GM21381 (cell line): Measurements from ENCODE around the gene CA11.
"Not testable (repeated sequence)": the region's sequence is repeated elsewhere in the genome, so short reads cannot be mapped to it uniquely, and the experiment has no call there.

Experiments used
- ATAC-seq: cut with Tn5 transposase; IDR thresholded peaks from one replicate; pipeline ENCODE4 v1.9.1; 2021; ENCODE audit warnings: mild to moderate bottlenecking, moderate library complexity; ENCODE audit not compliant: unreplicated experiment

CA11 gene

GRCh38 chr19:48670699-48671445, 24.9 kb upstream of the CA11 start:
- no peak for ATAC-seq

DNA sequence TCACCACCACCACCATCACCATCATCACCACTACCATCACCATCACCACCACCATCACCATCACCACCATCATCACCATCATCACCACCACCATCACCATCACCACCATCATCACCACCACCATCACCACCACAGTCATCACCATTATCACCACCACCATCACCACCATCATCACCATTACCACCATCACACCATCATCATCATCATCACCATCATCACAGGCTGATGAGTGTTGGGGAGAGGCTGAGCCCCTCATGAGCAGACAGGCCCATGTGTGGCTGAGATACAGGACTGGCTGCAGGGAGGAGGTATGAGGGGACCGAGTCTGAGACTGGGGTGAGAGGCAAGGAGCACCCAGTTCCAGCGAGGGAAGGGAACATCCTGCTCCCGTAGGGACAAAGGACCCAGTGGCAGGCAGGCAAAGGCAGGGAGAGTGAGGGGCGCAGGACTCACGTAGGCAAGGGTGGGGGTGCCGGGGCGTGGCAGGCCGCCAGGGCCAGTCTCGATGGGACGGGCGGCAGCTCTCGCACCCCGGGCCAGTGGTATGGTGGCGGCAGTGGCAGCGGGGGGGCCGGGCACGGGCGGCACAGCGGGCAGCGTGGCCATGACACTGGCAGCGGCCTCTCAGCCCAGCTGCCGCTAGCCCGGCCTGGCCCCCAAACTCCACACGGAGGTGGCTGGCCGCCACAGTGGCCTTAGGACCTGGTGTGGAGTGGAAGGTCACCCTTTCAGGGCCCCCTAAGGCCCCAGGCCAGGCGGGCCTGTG, 24.1 kb upstream of the CA11 start:
- no peak for ATAC-seq

DNA sequence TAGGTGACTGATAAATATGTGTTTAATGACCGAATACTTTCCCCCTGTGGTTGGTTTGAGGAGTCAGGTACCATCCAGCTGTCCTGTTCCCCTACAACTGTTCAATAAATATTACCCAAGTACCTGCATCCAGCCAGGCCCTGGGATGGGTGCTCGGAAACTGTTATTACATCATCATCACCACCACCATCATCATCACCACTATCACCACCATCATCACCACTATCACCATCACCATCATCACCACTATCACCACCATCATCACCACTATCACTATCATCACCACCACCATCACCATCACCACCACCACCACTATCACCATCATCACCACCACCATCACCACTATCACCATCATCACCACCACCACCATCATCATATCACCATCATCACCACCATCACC, 22.8 kb upstream of the CA11 start:
- ATAC-seq = no peak

GRCh38 chr19:48668332-48668731, 22.3 kb upstream of the CA11 start:
- no peak for ATAC-seq

DNA sequence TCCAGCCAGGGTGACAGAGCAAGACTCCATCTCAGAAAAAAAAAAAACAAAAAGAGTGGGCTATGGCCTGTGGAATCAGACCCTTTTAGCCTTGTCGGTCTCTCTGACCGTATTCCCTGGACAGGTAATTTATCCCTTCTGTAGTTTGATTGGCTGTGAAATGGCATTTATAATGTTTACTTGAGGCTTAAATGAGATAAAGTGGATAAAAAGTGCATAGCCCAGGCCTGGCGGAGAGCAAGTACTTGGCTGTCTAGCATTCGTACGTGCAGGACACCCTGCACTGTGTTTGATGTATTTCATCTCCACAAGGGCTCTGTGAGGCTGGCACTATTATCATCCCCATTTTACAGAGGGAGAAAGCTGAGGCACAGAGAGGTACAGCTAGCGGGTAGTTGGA, 19.8 kb upstream of the CA11 start:
- no peak for ATAC-seq

- ATAC-seq = no peak
These were observed 18.5 kb upstream of the CA11 start for GRCh38 chr19:48664476-48664875.

GRCh38 chr19:48663667-48664066, 17.7 kb upstream of the CA11 start:
- no peak for ATAC-seq

- no peak for ATAC-seq
These were observed 15.7 kb upstream of the CA11 start for GRCh38 chr19:48661711-48662090.

- ATAC-seq = peak; percentile 87
These were observed 15.1 kb upstream of the CA11 start for GRCh38 chr19:48660852-48661710.

- ATAC-seq = no peak
These were observed 13.8 kb upstream of the CA11 start for GRCh38 chr19:48659768-48660167.

DNA sequence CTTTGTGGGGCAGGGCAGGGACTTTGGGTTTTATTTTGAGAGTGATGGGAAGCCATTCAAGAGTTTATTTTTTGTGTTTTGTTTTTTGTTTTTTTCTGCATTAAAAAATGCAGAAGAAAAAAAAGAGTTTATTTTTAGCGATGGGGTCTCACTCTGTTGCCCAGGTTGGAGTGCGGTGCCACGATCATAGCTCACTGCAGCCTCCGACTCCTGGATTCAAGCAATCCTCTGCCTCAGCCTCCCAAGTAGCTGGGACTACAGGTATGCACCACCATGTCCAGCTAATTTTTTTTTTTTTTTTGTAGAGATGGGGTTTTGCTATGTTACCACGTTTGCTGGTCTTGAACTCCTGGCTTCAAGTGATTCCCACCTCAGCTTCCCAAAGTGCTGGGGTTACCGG, 12.5 kb upstream of the CA11 start:
- ATAC-seq = no peak

GRCh38 chr19:48657828-48658227, 11.8 kb upstream of the CA11 start:
- not testable (repeated sequence) for ATAC-seq

DNA sequence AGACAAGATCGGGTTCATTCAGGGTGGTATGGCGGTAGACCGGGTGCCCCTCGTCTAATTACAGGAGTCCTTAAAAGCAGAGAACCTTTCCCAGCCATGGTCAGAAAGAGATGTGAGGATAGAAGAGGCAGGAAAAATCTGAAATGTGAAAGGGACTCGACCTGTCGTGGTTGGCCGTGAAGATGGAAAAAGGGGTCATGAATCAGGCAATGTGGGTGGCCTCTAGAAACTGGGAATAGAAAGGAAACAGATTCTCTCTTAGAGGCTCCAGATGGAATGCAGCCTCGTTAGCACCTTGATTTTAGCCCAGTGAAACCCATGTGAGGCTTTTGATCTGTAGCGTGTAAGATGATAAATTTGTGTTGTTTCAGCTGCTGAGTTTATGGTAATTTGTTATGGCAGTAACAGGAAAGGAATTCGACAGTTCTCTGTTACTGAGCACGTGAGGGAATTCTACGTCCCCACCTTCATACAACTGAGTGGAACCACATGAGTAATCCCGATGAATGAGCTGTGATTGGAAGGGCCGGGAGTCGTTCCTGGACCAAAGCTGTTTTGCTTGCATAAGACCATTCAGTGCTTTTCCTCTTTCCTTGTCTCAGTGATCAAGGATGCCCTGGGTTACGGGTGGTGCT, 11.0 kb upstream of the CA11 start:
- ATAC-seq = no peak

GRCh38 chr19:48654299-48655059, 8.5 kb upstream of the CA11 start:
- no peak for ATAC-seq

DNA sequence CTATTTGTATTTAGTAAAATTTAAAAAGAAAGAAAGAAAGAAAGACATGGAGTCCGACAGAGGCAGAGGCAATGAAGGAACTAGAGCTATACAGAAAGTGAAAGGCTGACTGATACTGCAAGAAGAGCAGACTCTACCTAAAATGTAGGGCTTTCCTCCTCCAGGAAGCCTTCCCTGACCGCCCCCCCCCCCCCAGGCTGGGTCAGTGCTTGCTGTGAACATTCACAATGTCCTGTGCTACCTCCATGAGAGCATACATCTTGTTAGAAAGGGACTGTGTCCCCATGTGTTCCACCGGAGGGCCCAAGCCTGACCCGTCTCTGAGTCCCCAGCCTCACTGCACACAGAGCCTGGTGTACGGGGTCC, 5.7 kb upstream of the CA11 start:
- ATAC-seq = no peak

DNA sequence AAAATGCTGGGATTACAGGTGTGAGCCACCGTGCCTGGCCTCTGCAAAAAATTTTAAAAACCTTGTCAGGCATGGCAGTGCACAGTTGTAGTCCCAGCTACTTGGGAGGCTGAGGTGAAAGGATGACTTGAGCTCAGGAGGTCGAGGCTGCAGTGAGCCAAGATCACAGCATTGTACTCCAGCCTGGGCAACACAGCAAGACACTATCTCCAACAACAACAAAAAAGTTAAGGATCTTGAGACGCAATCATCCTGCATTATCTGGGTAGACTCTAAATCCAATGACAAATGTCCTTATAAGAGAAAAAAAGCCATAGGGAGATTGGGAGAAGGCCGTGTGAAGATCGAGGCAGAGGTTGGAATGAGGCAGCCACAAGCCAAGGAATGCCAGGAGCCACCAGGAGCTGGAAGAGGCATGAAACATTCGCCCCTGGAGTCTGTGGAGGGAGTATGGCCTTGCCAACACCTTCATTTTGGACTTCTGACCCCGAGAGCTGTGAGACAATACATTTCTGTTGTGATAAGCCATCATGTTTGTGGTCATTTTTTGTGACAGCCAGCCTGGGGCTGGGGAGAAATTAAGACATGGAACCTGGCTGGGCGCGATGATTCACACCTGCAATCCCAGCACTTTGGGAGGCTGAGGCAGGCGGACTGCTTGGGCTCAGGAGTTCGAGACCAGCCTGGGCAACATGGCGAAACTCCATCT, 5.1 kb upstream of the CA11 start:
- ATAC-seq = no peak

DNA sequence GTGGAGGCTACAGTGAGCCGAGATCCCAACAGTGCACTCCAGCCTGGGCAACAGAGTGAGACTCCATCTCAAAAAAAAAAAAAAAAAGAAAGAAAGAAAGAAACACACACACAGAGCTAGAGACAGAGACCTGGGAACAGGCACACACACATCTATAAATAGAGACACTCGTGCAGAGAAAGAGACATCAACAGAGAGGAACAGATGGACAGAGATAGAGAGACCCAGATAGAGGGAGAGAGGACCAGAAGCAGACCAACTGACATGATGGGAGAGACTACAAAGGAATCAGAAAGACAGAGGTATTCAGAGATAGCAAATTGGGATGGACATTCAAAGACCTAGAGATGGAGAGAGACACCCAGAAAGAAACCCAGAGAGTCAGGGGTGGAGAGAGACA, 2.1 kb upstream of the CA11 start:
- ATAC-seq = no peak

GRCh38 chr19:48646722-48647216, 782 bp upstream of the CA11 start:
- ATAC-seq = no peak

DNA sequence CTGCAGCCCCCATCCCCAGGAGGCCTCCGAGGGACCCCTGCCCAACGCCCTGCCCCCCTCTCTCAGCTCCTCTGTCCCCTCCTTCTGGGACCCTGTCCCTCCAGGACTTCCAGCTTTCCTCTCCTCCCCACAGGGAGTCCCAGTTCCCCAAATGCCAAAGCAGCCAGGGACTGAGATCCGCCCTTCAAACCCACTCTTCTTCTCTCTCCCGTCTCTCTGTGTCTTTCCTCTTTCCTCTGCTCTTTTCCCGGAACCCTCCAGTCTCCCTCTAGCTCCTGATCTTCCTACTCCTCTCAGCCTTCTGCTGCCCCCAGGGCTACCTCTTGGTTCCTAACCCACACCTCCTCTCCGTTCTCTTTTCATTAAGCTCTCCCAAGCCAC, 377 bp downstream of the CA11 start:
- no peak for ATAC-seq
